Transverse colon (tissue), 4 donors: ENCODE data around the gene STYXL2.

Source experiments
- CTCF ChIP-seq, 5 experiments: fragments of 200-600 bp in 3 of 5; fragments of 450-650 bp in 2 of 5; sonication (generic) in 3 of 5; IDR thresholded peaks; 1 replicate in 2 of 5; 2 replicates in 3 of 5; pipeline ENCODE4 v1.5.1; 2016 to 2017; ENCODE audit warnings: antibody characterized with exemption in 5 of 5, inconsistent platforms in 3 of 5, mild to moderate bottlenecking in 2 of 5, moderate library complexity in 1 of 5
- POLR2A ChIP-seq: fragments of 450-650 bp; IDR thresholded peaks from one replicate; pipeline ENCODE4 v1.6.1; 2016; ENCODE audit warnings: antibody characterized with exemption, mild to moderate bottlenecking, moderate library complexity
- POLR2AphosphoS5 ChIP-seq, 3 donors: sonication (generic); formaldehyde crosslinking; IDR thresholded peaks; one replicate each; pipeline ENCODE4 v1.6.1; 2016; ENCODE audit warnings: antibody characterized with exemption in 3 of 3

- TF ChIP-seq CTCF (IDR thresholded peaks at IDR 0.05), result no peak
- no peak for TF ChIP-seq POLR2A
- no peak for TF ChIP-seq POLR2AphosphoS5 (IDR thresholded peaks at IDR 0.05)
These were observed 10.0 kb upstream of the STYXL2 start for GRCh38 chr1:167083871-167084270.
